Natural killer cell (primary cell): ENCODE data around the gene MACROD2. TPM values are rescaled to one million over a fixed set of nuclear protein-coding genes. Genes with fewer than 3 reads are reported as not detected.

ENCODE experiments used
- ATAC-seq, 3 donors: fragments of 150-1000 bp in 2 of 3; fragments of 200-7000 bp in 1 of 3; cut with Tn5 transposase; 1 replicate in 1 of 3; 2 replicates in 2 of 3; pipeline ENCODE4 v1.10.0; 2021; ENCODE audit warnings: mild to moderate bottlenecking in 2 of 3, moderate library complexity in 2 of 3
- DNase-seq, 2 donors: peaks; one replicate each; pipeline versions ENCODE4 v3.0.0 to v3.0.0-alpha.2; 2013 to 2021; ENCODE audit warnings: mixed read lengths in 1 of 2
- H3K27ac ChIP-seq: one replicate; pipeline ENCODE4 v1.5.1; 2013; ENCODE audit warnings: mild to moderate bottlenecking, low read length
- H3K27me3 ChIP-seq: one replicate; pipeline ENCODE4 v1.6.1; 2013; ENCODE audit warnings: low read length; ENCODE audit not compliant: control insufficient read depth, insufficient read depth
- H3K36me3 ChIP-seq: one replicate; pipeline ENCODE4 v1.6.1; 2013; ENCODE audit warnings: low read length; ENCODE audit not compliant: control insufficient read depth, insufficient read depth
- H3K4me1 ChIP-seq: one replicate; pipeline ENCODE4 v1.6.1; 2013; ENCODE audit warnings: low read length; ENCODE audit not compliant: control insufficient read depth, insufficient read depth
- H3K4me3 ChIP-seq: one replicate; pipeline ENCODE4 v1.5.1; 2013; ENCODE audit warnings: low read length
- H3K9me3 ChIP-seq: one replicate; pipeline ENCODE4 v1.6.1; 2013; ENCODE audit warnings: low read length; ENCODE audit not compliant: control insufficient read depth, insufficient read depth
- H3K27ac Mint-ChIP-seq, 2 donors: one replicate each; pipeline ENCODE4 v1.8.0; 2022; ENCODE audit warnings: mild to moderate bottlenecking in 2 of 2, mixed read lengths in 2 of 2, moderate library complexity in 1 of 2
- H3K27me3 Mint-ChIP-seq, 2 donors: one replicate each; pipeline ENCODE4 v1.8.0; 2022; ENCODE audit warnings: low read depth in 2 of 2, mixed read lengths in 2 of 2
- H3K36me3 Mint-ChIP-seq: one replicate; pipeline ENCODE4 v1.8.0; 2022; ENCODE audit warnings: mixed read lengths
- H3K4me1 Mint-ChIP-seq, 2 donors: one replicate each; pipeline ENCODE4 v1.8.0; 2022; ENCODE audit warnings: mixed read lengths in 2 of 2
- H3K4me3 Mint-ChIP-seq: one replicate; pipeline ENCODE4 v1.8.0; 2022; ENCODE audit warnings: mild to moderate bottlenecking, moderate library complexity, mixed read lengths
- H3K9me3 Mint-ChIP-seq, 2 donors: one replicate each; pipeline ENCODE4 v1.8.0; 2022; ENCODE audit warnings: mixed read lengths in 2 of 2
- CTCF ChIP-seq: fragments of 200-600 bp; IDR thresholded peaks from one replicate; pipeline ENCODE4 v1.8.0; 2022; ENCODE audit warnings: antibody characterized with exemption
- WGBS: methylation state at CpG from one replicate; pipeline ENCODE4 v1.1.7; 2013; ENCODE audit warnings: missing lambda C conversion rate; ENCODE audit not compliant: insufficient coverage; 5-methylcytosine and 5-hydroxymethylcytosine counted together
- intact Hi-C: fragments of 100-400 bp; cut with micrococcal nuclease; formaldehyde crosslinking; loops from one replicate; pipeline ENCODE4 v1.14.2; 2022
- total RNA-seq, 4 donors: library from RNA; stranded (reverse); fragments of 120-200 nt in 1 of 4; gene quantifications; one replicate each; pipeline versions ENCODE4 v1.2.3 to v1.2.4, GENCODE V29; 2013 to 2022

MACROD2 gene
- total RNA-seq, 3 donors from 2014 or later (not counting 1 experiment from before 2014, with no cell fraction given): 0.19 to 0.88 TPM; not detected in 1

DNA sequence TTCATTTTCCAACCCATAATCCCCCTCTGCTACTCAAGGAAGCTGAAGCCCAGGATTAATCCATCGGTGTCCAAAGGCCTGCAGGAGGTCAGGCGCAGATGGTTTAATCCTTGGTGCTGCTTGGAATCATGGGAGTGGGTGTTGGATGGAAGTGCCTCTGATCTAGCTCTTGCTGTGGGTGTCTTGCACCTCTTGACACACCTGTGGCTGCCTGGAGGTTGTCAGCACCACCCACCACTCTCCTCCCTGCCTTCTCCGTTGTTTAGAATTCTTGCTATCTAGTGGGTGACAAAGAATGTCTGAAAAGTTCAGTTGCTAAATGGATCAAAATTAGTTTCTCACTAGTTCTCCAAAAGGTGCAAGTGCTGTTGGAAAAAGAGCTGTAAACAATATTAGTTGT is 1416.5 kb downstream of the MACROD2 start:
- Histone ChIP-seq H3K36me3 (no peaks in the 10 kb centered on the region), H3K9me3 (no peaks in the 10 kb centered on the region), H3K4me1 (no peaks in the 10 kb centered on the region), H3K27ac (no peak overlapping the region), H3K4me3 (no peak overlapping the region), H3K27me3 (no peaks in the 10 kb centered on the region)
- intact Hi-C loops: no loop called here
- no peak for DNase-seq
- no peak for ATAC-seq
- Mint-ChIP-seq H3K27ac (no peak overlapping the region), H3K4me3 (no peak overlapping the region), H3K27me3 (no peaks in the 10 kb centered on the region), H3K36me3 (no peaks in the 10 kb centered on the region), H3K4me1 (no peaks in the 10 kb centered on the region), H3K9me3 (peaks cover 3 to 6% of the 10 kb centered on the region in 2 donors)
- TF ChIP-seq CTCF: no peak
- 75% methylated on average over 2 of the region's 3 CpGs for WGBS

DNA sequence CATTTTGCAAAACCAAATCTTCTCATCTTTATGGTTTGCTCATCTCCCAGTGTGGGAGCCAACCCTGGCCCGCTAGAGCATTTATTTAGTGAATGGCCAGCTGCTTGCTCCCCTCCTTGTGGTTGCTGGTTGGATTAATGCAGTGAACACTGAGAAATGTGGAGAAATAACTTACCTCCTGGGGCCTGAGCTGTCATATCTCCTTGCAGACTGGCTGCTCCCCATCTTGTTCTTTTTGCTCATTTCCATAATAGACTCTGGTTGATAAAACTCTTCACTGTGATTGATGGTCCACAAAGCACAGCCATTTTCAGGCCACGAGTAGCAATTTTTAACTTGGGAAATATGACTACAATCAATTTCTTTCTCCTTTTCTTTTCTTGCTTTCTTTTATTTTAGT is 1420.6 kb downstream of the MACROD2 start:
- TF ChIP-seq CTCF: no peak
- no peak for ATAC-seq
- no peaks in the 10 kb centered on the region for H3K4me1 Mint-ChIP-seq
- H3K27ac Mint-ChIP-seq: no peak overlapping the region
- Histone ChIP-seq H3K27me3 (no peaks in the 10 kb centered on the region), H3K27ac (no peak overlapping the region), H3K9me3 (no peaks in the 10 kb centered on the region), H3K4me3 (no peak overlapping the region), H3K36me3 (no peaks in the 10 kb centered on the region), H3K4me1 (no peaks in the 10 kb centered on the region)
- no peak overlapping the region for H3K4me3 Mint-ChIP-seq
- no peaks in the 10 kb centered on the region for H3K27me3 Mint-ChIP-seq
- intact Hi-C loops: no loop called here
- 73% methylated on average over 2 of the region's 2 CpGs for WGBS
- no peaks in the 10 kb centered on the region for H3K36me3 Mint-ChIP-seq
- DNase-seq: no peak
- peaks cover 3% of the 10 kb centered on the region in 2 donors for H3K9me3 Mint-ChIP-seq

- no peaks in the 10 kb centered on the region for H3K36me3 ChIP-seq
- Mint-ChIP-seq H3K27me3 (no peaks in the 10 kb centered on the region), H3K36me3 (no peaks in the 10 kb centered on the region), H3K4me3 (no peak overlapping the region), H3K9me3 (peaks cover 3 to 10% of the 10 kb centered on the region in 2 donors), H3K4me1 (no peaks in the 10 kb centered on the region), H3K27ac (no peak overlapping the region)
- peaks cover 4% of the 10 kb centered on the region for H3K9me3 ChIP-seq
- no peak for DNase-seq
- no peak overlapping the region for H3K4me3 ChIP-seq
- ATAC-seq: no peak
- H3K4me1 ChIP-seq: no peaks in the 10 kb centered on the region
- no peak for TF ChIP-seq CTCF
- intact Hi-C loops: no loop called here
- H3K27me3 ChIP-seq: no peaks in the 10 kb centered on the region
- H3K27ac ChIP-seq: no peak overlapping the region
- 78% methylated on average over 1 of the region's 2 CpGs for WGBS
Measured at GRCh38 chr20:15419856-15420255, 1424.5 kb downstream of the MACROD2 start.

DNA sequence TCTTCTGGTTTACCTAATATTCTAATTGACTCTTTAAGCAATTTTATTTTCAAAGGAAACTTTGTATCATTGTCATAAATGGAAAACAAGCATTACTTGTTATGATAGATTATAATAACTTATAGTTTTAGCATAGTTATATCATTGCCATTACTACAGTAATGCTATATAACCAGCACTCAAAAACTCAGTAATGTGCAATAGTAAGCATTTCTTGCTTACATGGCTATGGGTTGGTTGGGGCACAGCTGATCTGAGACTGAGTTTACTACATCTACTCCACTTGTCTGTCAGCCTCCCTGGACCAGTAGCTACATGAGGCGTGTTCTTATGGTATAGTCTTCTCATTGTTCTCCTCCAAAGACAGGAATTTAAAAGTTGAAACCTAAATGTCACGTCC is 1427.7 kb downstream of the MACROD2 start:
- 88% methylated on average over 2 of the region's 2 CpGs for WGBS
- ATAC-seq (no peak), DNase-seq (no peak)
- no peak for TF ChIP-seq CTCF
- Histone ChIP-seq H3K4me1 (no peaks in the 10 kb centered on the region), H3K27ac (no peak overlapping the region), H3K27me3 (no peaks in the 10 kb centered on the region), H3K4me3 (no peak overlapping the region), H3K36me3 (no peaks in the 10 kb centered on the region), H3K9me3 (peaks cover 4% of the 10 kb centered on the region)
- Mint-ChIP-seq H3K9me3 (peaks cover 9 to 12% of the 10 kb centered on the region in 2 donors), H3K27me3 (no peaks in the 10 kb centered on the region), H3K36me3 (no peaks in the 10 kb centered on the region), H3K4me3 (no peak overlapping the region), H3K4me1 (no peaks in the 10 kb centered on the region), H3K27ac (no peak overlapping the region)
- intact Hi-C loops: no loop called here
